ENCODE results near the gene ELAVL2. TPM values are rescaled to one million over a fixed set of nuclear protein-coding genes. Genes with fewer than 3 reads are reported as not detected.

The ELAVL2 gene
- total and polyA plus RNA-seq, 7 experiments from 2014 or later, result not detected

- no peak overlapping the region for H3K4me3 ChIP-seq (ENCODE audit: low read length)
- H3K36me3 ChIP-seq (ENCODE audit: control insufficient read depth in 2 of 3, insufficient read depth in 3 of 3, low read length in 3 of 3), result no peaks in the 10 kb centered on the region
- ATAC-seq (no peak), DNase-seq (no peak)
- no peaks in the 10 kb centered on the region for H3K36me3 Mint-ChIP-seq
- H3K4me1 ChIP-seq (ENCODE audit: control insufficient read depth in 2 of 2, insufficient read depth in 2 of 2, low read length in 2 of 2), result no peaks in the 10 kb centered on the region
- no peaks in the 10 kb centered on the region for H3K4me1 Mint-ChIP-seq
- no peak overlapping the region for H3K27ac ChIP-seq (ENCODE audit: low read depth, low read length)
- peaks cover 0 to 10% (median 5%) of the 10 kb centered on the region in 11 donors for H3K9me3 Mint-ChIP-seq
- intact Hi-C loops (cut with micrococcal nuclease), result no loop called here
- H3K27me3 Mint-ChIP-seq, result no peaks in the 10 kb centered on the region
- POLR2A ChIA-PET, result no interaction called here
- no peak overlapping the region for H3K4me3 Mint-ChIP-seq
- H3K27ac Mint-ChIP-seq, result no peak overlapping the region
- CTCF ChIA-PET, result interaction anchor here (0.5 kb wide), 1 partner anchor 208 kb away, joined by 3 read pairs; no protein-coding TSS in a partner anchor
- H3K27me3 ChIP-seq (ENCODE audit: control insufficient read depth in 2 of 2, insufficient read depth in 2 of 2, low read length in 2 of 2), result no peaks in the 10 kb centered on the region
- H3K9me3 ChIP-seq (ENCODE audit: control insufficient read depth in 2 of 3, low read length in 3 of 3), result no peaks in the 10 kb centered on the region
Observed at GRCh38 chr9:23702311-23702922, 123.6 kb downstream of the ELAVL2 start.

DNA sequence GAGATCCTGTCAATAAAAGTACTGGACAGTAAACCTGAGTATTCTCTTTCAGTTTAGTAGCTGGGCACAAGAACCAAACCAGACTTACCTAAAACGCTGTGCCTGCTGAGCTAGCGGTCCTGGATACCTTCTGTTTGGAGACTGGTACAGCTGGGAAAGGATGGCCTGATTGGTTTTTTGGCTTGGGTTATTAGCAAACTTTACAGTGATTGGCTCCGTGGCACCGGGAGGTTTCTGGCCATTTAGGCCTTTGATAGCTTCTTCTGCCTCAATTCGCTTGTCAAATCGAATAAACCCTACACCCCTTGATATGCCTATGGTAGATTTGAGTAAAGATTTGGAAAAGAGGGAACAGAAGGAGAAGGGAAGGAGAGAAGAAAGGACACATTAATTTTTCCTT is 124.7 kb downstream of the ELAVL2 start:
- intact Hi-C loops (cut with micrococcal nuclease), result no loop called here
- peaks cover 0 to 6% (median 1%) of the 10 kb centered on the region in 11 donors for H3K9me3 Mint-ChIP-seq
- DNase-seq, result no peak

DNA sequence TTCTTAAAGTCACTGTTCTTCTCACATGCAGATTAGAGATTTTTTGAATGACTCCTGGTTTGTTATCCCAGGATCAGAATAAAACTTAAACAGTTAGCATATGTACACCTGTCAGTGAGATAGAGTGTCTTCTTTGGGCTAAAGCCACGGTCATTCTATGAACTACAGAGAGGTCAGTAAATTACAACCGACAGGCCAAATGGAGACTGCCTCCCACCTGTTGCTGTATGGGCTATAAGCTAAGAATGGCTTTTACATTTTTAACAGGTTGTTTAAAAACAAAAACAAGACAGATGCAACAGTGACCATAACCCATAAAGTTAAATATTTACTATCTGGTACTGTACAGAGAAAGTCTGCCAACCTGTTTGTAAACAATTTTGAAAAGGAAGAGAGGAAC is 125.7 kb downstream of the ELAVL2 start:
- ATAC-seq, result no peak
- no peak overlapping the region for H3K4me3 ChIP-seq (ENCODE audit: low read length)
- Mint-ChIP-seq H3K9me3 (peaks cover 0 to 6% (median 0%) of the 10 kb centered on the region in 11 donors), H3K27ac (no peak overlapping the region), H3K4me3 (no peak overlapping the region), H3K36me3 (no peaks in the 10 kb centered on the region), H3K27me3 (no peaks in the 10 kb centered on the region), H3K4me1 (no peaks in the 10 kb centered on the region)
- ChIA-PET POLR2A (interaction anchor here (0.6 kb wide), 1 partner anchor 1863 kb away, joined by 3 read pairs; no protein-coding TSS in a partner anchor), CTCF (no interaction called here)
- no peak overlapping the region for H3K27ac ChIP-seq (ENCODE audit: low read depth, low read length)
- H3K36me3 ChIP-seq (ENCODE audit: control insufficient read depth in 2 of 3, insufficient read depth in 3 of 3, low read length in 3 of 3), result no peaks in the 10 kb centered on the region
- H3K9me3 ChIP-seq (ENCODE audit: control insufficient read depth in 2 of 3, low read length in 3 of 3), result no peaks in the 10 kb centered on the region
- no peaks in the 10 kb centered on the region for H3K4me1 ChIP-seq (ENCODE audit: control insufficient read depth in 2 of 2, insufficient read depth in 2 of 2, low read length in 2 of 2)
- DNase-seq, result no peak
- intact Hi-C loops (cut with micrococcal nuclease), result no loop called here
- H3K27me3 ChIP-seq (ENCODE audit: control insufficient read depth in 2 of 2, insufficient read depth in 2 of 2, low read length in 2 of 2), result no peaks in the 10 kb centered on the region

More for the DNA sequence above, 124.7 kb downstream of the ELAVL2 start:
- H3K4me1 ChIP-seq (ENCODE audit: control insufficient read depth in 2 of 2, insufficient read depth in 2 of 2, low read length in 2 of 2), result no peaks in the 10 kb centered on the region
- H3K4me3 ChIP-seq (ENCODE audit: low read length), result no peak overlapping the region
- H3K4me3 Mint-ChIP-seq, result no peak overlapping the region
- H3K36me3 ChIP-seq (ENCODE audit: control insufficient read depth in 2 of 3, insufficient read depth in 3 of 3, low read length in 3 of 3), result no peaks in the 10 kb centered on the region
- H3K9me3 ChIP-seq (ENCODE audit: control insufficient read depth in 2 of 3, low read length in 3 of 3), result no peaks in the 10 kb centered on the region
- H3K27me3 Mint-ChIP-seq, result no peaks in the 10 kb centered on the region
- no peak overlapping the region for H3K27ac ChIP-seq (ENCODE audit: low read depth, low read length)
- no peak overlapping the region for H3K27ac Mint-ChIP-seq
- CTCF ChIA-PET, result no interaction called here
- no peaks in the 10 kb centered on the region for H3K27me3 ChIP-seq (ENCODE audit: control insufficient read depth in 2 of 2, insufficient read depth in 2 of 2, low read length in 2 of 2)
- POLR2A ChIA-PET, result no interaction called here
- H3K4me1 Mint-ChIP-seq, result no peaks in the 10 kb centered on the region
- ATAC-seq, result no peak
- no peaks in the 10 kb centered on the region for H3K36me3 Mint-ChIP-seq

GRCh38 chr9:23698161-23698560 is 127.9 kb downstream of the ELAVL2 start:
- intact Hi-C loops (cut with micrococcal nuclease), result no loop called here
- DNase-seq (no peak), ATAC-seq (no peak)
- Mint-ChIP-seq H3K4me1 (no peaks in the 10 kb centered on the region), H3K27ac (no peak overlapping the region), H3K4me3 (no peak overlapping the region), H3K36me3 (no peaks in the 10 kb centered on the region), H3K27me3 (no peaks in the 10 kb centered on the region), H3K9me3 (peaks cover 0 to 11% (median 1%) of the 10 kb centered on the region in 11 donors)
- no peak overlapping the region for H3K27ac ChIP-seq (ENCODE audit: low read depth, low read length)
- no peaks in the 10 kb centered on the region for H3K9me3 ChIP-seq (ENCODE audit: control insufficient read depth in 2 of 3, low read length in 3 of 3)
- no peak overlapping the region for H3K4me3 ChIP-seq (ENCODE audit: low read length)
- H3K4me1 ChIP-seq (ENCODE audit: control insufficient read depth in 2 of 2, insufficient read depth in 2 of 2, low read length in 2 of 2), result no peaks in the 10 kb centered on the region
- no peaks in the 10 kb centered on the region for H3K36me3 ChIP-seq (ENCODE audit: control insufficient read depth in 2 of 3, insufficient read depth in 3 of 3, low read length in 3 of 3)
- ChIA-PET CTCF (no interaction called here), POLR2A (no interaction called here)
- no peaks in the 10 kb centered on the region for H3K27me3 ChIP-seq (ENCODE audit: control insufficient read depth in 2 of 2, insufficient read depth in 2 of 2, low read length in 2 of 2)

- H3K4me1 ChIP-seq (ENCODE audit: control insufficient read depth in 2 of 2, insufficient read depth in 2 of 2, low read length in 2 of 2), result no peaks in the 10 kb centered on the region
- intact Hi-C loops (cut with micrococcal nuclease), result no loop called here
- Mint-ChIP-seq H3K36me3 (no peaks in the 10 kb centered on the region), H3K27ac (no peak overlapping the region), H3K4me1 (no peaks in the 10 kb centered on the region), H3K9me3 (peaks cover 0 to 12% (median 3%) of the 10 kb centered on the region in 11 donors), H3K4me3 (no peak overlapping the region), H3K27me3 (no peaks in the 10 kb centered on the region)
- H3K4me3 ChIP-seq (ENCODE audit: low read length), result no peak overlapping the region
- H3K27ac ChIP-seq (ENCODE audit: low read depth, low read length), result no peak overlapping the region
- no peaks in the 10 kb centered on the region for H3K27me3 ChIP-seq (ENCODE audit: control insufficient read depth in 2 of 2, insufficient read depth in 2 of 2, low read length in 2 of 2)
- ATAC-seq (no peak), DNase-seq (no peak)
- CTCF ChIA-PET, result no interaction called here
- H3K36me3 ChIP-seq (ENCODE audit: control insufficient read depth in 2 of 3, insufficient read depth in 3 of 3, low read length in 3 of 3), result no peaks in the 10 kb centered on the region
- POLR2A ChIA-PET, result no interaction called here
- H3K9me3 ChIP-seq (ENCODE audit: control insufficient read depth in 2 of 3, low read length in 3 of 3), result no peaks in the 10 kb centered on the region
Observed at GRCh38 chr9:23695572-23695971, 130.5 kb downstream of the ELAVL2 start.

DNA sequence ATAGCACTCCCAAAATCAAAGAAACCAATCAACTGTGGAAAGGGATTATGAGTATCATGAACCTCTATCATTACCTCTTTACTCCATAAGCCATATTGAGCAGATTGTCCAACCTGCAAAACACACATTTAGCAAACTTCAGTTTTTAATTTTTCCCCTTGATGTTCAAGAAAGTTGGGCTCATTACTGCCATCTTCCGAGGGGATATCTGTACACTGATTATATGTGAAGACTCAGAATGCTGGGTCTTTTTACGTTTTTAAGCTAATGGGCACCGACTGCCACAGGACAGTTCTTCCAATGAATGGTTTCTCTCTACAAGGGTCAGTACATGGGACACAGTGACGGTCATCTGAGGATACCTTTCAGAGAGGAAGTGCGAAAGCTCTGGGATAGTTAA is 132.7 kb downstream of the ELAVL2 start:
- Mint-ChIP-seq H3K4me1 (no peaks in the 10 kb centered on the region), H3K4me3 (no peak overlapping the region), H3K36me3 (no peaks in the 10 kb centered on the region), H3K27me3 (no peaks in the 10 kb centered on the region), H3K9me3 (peaks cover 0 to 12% (median 3%) of the 10 kb centered on the region in 11 donors), H3K27ac (no peak overlapping the region)
- intact Hi-C loops (cut with micrococcal nuclease), result no loop called here
- CTCF ChIA-PET, result no interaction called here
- POLR2A ChIA-PET, result no interaction called here
- H3K4me3 ChIP-seq (ENCODE audit: low read length), result no peak overlapping the region
- H3K27ac ChIP-seq (ENCODE audit: low read depth, low read length), result no peak overlapping the region
- DNase-seq (no peak), ATAC-seq (no peak)
- no peaks in the 10 kb centered on the region for H3K36me3 ChIP-seq (ENCODE audit: control insufficient read depth in 2 of 3, insufficient read depth in 3 of 3, low read length in 3 of 3)
- no peaks in the 10 kb centered on the region for H3K27me3 ChIP-seq (ENCODE audit: control insufficient read depth in 2 of 2, insufficient read depth in 2 of 2, low read length in 2 of 2)
- H3K4me1 ChIP-seq (ENCODE audit: control insufficient read depth in 2 of 2, insufficient read depth in 2 of 2, low read length in 2 of 2), result no peaks in the 10 kb centered on the region
- no peaks in the 10 kb centered on the region for H3K9me3 ChIP-seq (ENCODE audit: control insufficient read depth in 2 of 3, low read length in 3 of 3)

GRCh38 chr9:23686896-23687295 is 139.1 kb downstream of the ELAVL2 start:
- H3K27me3 Mint-ChIP-seq, result no peaks in the 10 kb centered on the region
- H3K4me3 ChIP-seq (ENCODE audit: low read length), result no peak overlapping the region
- H3K4me3 Mint-ChIP-seq, result no peak overlapping the region
- DNase-seq (no peak), ATAC-seq (no peak)
- no peaks in the 10 kb centered on the region for H3K4me1 ChIP-seq (ENCODE audit: control insufficient read depth in 2 of 2, insufficient read depth in 2 of 2, low read length in 2 of 2)
- H3K27ac Mint-ChIP-seq, result no peak overlapping the region
- no peaks in the 10 kb centered on the region for H3K36me3 ChIP-seq (ENCODE audit: control insufficient read depth in 2 of 3, insufficient read depth in 3 of 3, low read length in 3 of 3)
- ChIA-PET CTCF (no interaction called here), POLR2A (no interaction called here)
- intact Hi-C loops (cut with micrococcal nuclease), result no loop called here
- H3K27ac ChIP-seq (ENCODE audit: low read depth, low read length), result no peak overlapping the region
- peaks cover 0 to 12% (median 5%) of the 10 kb centered on the region in 11 donors for H3K9me3 Mint-ChIP-seq
- H3K27me3 ChIP-seq (ENCODE audit: control insufficient read depth in 2 of 2, insufficient read depth in 2 of 2, low read length in 2 of 2), result no peaks in the 10 kb centered on the region
- no peaks in the 10 kb centered on the region for H3K36me3 Mint-ChIP-seq
- H3K9me3 ChIP-seq (ENCODE audit: control insufficient read depth in 2 of 3, low read length in 3 of 3), result no peaks in the 10 kb centered on the region
- no peaks in the 10 kb centered on the region for H3K4me1 Mint-ChIP-seq

Measured in naive thymus-derived CD4-positive, alpha-beta T cell (primary cell).